LNCaP clone FGC (cell line): ENCODE measurements around the gene CHRNB2.

ENCODE experiments used
- DNase-seq: peaks from one replicate; pipeline ENCODE4 v3.0.0-alpha.2; 2011; ENCODE audit warnings: low read depth
- H3K4me3 ChIP-seq: 2 replicates; pipeline ENCODE4 v1.5.1; 2011; ENCODE audit warnings: mild to moderate bottlenecking, low read depth, low read length, control low read depth
- TF ChIP-seq, protein P1 (sequence below): IDR thresholded peaks from 2 replicates; pipeline ENCODE4 v1.5.1; 2012; ENCODE audit warnings: mild to moderate bottlenecking; ENCODE audit not compliant: control insufficient read depth, insufficient read depth; ENCODE audit errors: extremely low read depth

The CHRNB2 gene

DNA sequence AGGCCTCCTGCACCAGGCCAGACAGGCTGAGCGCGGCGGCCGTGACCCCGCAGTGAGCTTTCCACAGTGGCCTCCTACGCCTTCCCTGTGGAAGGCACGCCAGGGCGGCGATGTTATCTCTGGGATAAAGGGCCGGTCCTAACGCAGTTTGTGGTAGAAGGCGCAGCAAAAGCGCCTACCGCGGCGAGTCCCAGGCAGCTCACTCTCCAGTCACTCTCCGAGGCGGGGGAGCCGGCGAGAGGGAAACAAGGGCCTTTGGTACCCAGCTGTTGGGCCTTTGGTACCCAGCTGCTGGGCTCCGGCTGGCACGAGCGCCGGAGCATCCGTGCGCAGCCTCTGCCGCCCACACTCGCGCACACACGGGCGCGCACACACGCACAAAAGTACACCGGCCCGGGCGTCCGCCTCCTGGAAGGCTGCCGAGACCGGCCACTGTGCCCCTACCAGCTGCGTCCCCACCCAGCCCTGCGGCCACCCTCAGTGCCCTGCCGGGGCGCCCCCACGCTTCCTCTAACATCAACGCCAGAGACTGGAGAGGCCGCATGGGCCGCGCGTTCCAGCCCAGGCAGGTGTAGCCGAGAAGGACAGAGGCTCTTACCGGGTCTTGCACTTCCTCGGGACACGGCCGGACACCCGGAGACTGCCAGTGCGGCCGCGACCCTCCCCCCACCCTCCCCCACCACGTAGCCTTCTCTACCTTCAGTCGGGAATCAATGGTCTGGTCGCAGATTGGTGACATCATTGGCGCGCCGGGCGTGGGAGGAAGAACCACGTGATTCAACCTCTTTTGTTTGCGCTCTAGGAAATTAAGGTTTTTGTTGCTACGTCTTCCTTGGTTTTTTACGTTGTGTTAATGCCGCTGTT, 59.9 kb downstream of the CHRNB2 start:
- TF ChIP-seq, protein P1, sequence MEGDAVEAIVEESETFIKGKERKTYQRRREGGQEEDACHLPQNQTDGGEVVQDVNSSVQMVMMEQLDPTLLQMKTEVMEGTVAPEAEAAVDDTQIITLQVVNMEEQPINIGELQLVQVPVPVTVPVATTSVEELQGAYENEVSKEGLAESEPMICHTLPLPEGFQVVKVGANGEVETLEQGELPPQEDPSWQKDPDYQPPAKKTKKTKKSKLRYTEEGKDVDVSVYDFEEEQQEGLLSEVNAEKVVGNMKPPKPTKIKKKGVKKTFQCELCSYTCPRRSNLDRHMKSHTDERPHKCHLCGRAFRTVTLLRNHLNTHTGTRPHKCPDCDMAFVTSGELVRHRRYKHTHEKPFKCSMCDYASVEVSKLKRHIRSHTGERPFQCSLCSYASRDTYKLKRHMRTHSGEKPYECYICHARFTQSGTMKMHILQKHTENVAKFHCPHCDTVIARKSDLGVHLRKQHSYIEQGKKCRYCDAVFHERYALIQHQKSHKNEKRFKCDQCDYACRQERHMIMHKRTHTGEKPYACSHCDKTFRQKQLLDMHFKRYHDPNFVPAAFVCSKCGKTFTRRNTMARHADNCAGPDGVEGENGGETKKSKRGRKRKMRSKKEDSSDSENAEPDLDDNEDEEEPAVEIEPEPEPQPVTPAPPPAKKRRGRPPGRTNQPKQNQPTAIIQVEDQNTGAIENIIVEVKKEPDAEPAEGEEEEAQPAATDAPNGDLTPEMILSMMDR: no peak
- peak overlapping the region; percentile 91 for H3K4me3 ChIP-seq
- peak; percentile 70 for DNase-seq

DNA sequence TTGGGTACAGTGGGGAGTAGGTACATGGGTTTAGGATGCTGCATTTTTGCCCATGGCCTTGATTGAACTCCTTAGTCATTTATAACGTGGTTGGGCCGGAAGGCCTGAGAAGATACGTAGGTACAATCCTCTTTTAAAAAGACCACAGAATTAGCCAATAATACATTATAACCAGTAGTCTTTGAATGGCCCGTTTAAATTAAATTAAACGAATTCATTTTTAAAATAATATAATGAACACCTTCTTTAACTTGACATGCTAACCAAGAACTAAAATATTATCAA, 60.5 kb downstream of the CHRNB2 start:
- H3K4me3 ChIP-seq: peak overlapping the region; percentile 91
- TF ChIP-seq, protein P1: no peak
- DNase-seq: no peak

DNA sequence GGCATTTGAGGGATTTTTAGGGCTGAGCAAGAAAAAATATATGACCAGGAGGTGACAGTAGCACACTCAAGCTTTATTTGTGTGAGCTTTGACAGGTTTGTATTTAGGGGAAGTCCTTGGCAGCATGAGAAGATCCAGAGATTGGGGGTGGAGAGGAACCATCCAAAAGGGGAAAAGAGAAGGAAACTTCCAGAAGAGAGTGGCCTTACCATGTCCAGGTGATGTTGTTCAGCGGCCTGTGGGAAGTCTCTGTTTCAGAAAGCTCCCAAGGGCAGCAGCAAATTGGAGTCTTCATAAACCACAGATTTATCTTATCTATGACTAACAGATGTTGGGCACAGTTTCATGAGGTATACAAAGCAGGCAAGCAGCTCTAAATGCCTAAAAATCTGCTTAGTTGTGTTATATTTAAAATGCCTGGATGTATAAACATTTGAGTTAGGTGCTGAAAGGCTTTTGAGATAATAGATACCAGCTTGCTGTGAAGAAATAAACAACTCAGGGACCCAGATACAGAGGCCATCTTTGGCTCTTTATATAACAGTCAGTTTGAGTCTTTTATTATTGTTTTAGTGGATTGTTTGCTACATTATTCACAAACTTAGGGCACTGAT, 61.6 kb downstream of the CHRNB2 start:
- TF ChIP-seq, protein P1: no peak
- DNase-seq: no peak
- H3K4me3 ChIP-seq: no peak overlapping the region
